Spleen (tissue), 11 donors: Measurements from ENCODE around the gene MED13. TPM values are rescaled to one million over a fixed set of nuclear protein-coding genes. Genes with fewer than 3 reads are reported as not detected.

Experiments
- DNase-seq: peaks from one replicate; pipeline ENCODE4 v3.0.0-alpha.2; 2020
- H3K27ac ChIP-seq, 8 donors: fragments of 200-600 bp; sonication (generic) in 7 of 8; 1 replicate in 4 of 8; 2 replicates in 4 of 8; pipeline versions ENCODE4 v1.5.0 to v1.8.0; 2016 to 2021; ENCODE audit warnings: inconsistent platforms in 4 of 8, mild to moderate bottlenecking in 4 of 8, moderate library complexity in 1 of 8
- H3K27me3 ChIP-seq, 7 donors: fragments of 200-600 bp; sonication (generic) in 6 of 7; replicated peaks in 1 of 7; 1 replicate in 4 of 7; 2 replicates in 3 of 7; pipeline versions ENCODE4 v1.5.0 to v1.8.0; 2016 to 2021; ENCODE audit warnings: inconsistent platforms in 3 of 7, mild to moderate bottlenecking in 1 of 7
- H3K36me3 ChIP-seq, 6 donors: fragments of 200-600 bp; sonication (generic) in 5 of 6; 1 replicate in 4 of 6; 2 replicates in 2 of 6; pipeline versions ENCODE4 v1.5.0 to v1.8.0; 2016 to 2021; ENCODE audit warnings: inconsistent platforms in 2 of 6
- H3K4me1 ChIP-seq, 6 donors: fragments of 200-600 bp; sonication (generic) in 5 of 6; 1 replicate in 3 of 6; 2 replicates in 3 of 6; pipeline versions ENCODE4 v1.5.0 to v1.8.0; 2016 to 2021; ENCODE audit warnings: inconsistent platforms in 3 of 6
- H3K4me3 ChIP-seq, 8 donors: fragments of 200-600 bp; sonication (generic) in 7 of 8; 1 replicate in 4 of 8; 2 replicates in 4 of 8; pipeline versions ENCODE4 v1.5.0 to v1.8.0; 2016 to 2021; ENCODE audit warnings: inconsistent platforms in 4 of 8, mild to moderate bottlenecking in 4 of 8, moderate library complexity in 2 of 8
- H3K9me3 ChIP-seq, 8 donors: fragments of 200-600 bp; sonication (generic) in 7 of 8; 1 replicate in 4 of 8; 2 replicates in 4 of 8; pipeline versions ENCODE4 v1.5.0 to v1.8.0; 2016 to 2021; ENCODE audit warnings: inconsistent platforms in 4 of 8
- POLR2A ChIP-seq, 3 donors: fragments of 450-650 bp; IDR thresholded peaks; one replicate each; pipeline ENCODE4 v1.5.1; 2017; ENCODE audit warnings: antibody characterized with exemption in 3 of 3, mild to moderate bottlenecking in 1 of 3
- POLR2AphosphoS5 ChIP-seq, 3 donors: sonication (generic); formaldehyde crosslinking; IDR thresholded peaks; one replicate each; pipeline ENCODE4 v1.5.1; 2017; ENCODE audit warnings: antibody characterized with exemption in 3 of 3
- WGBS, 5 donors: extraction: QIAGEN DNeasy Blood & Tissue Kit in 3 of 5; methylation state at CpG; one replicate each; pipeline versions ENCODE4 v1.1.5 to v1.1.7; 2013 to 2018; 5-methylcytosine and 5-hydroxymethylcytosine counted together
- intact Hi-C: fragments of 100-400 bp; cut with DNase I; formaldehyde crosslinking; loops from one replicate; pipeline ENCODE4 v1.15.0; 2023; ENCODE audit warnings: low total_unique reads
- polyA plus RNA-seq, 3 donors: library from polyadenylated mRNA; stranded (reverse); fragments of 200-250 nt; gene quantifications; one replicate each; pipeline ENCODE4 v1.2.1, GENCODE V29; 2013
- total RNA-seq, 7 donors: library from RNA; depleted of rRNA in 3 of 7; stranded (reverse); fragments of >200 nt in 3 of 7; fragmentation: NEBNext Ultra II Directional in 4 of 7; extraction: Animal tissue kit (Norgen Biotek cat#: 25700) in 4 of 7; gene quantifications; one replicate each; pipeline versions ENCODE4 v1.1.0 to v1.2.1, GENCODE V29; 2016 to 2021
- TF ChIP-seq, protein P1 (sequence below), 11 experiments: fragments of 200-600 bp in 7 of 11; fragments of 450-650 bp in 4 of 11; sonication (generic) in 4 of 11; IDR thresholded peaks in 8 of 11; conservative IDR thresholded peaks in 3 of 11; 1 replicate in 7 of 11; 2 replicates in 4 of 11; pipeline versions ENCODE4 v1.4.0 to v1.8.0; 2016 to 2021; ENCODE audit warnings: antibody characterized with exemption in 11 of 11, inconsistent platforms in 4 of 11, mild to moderate bottlenecking in 1 of 11
- donor health status: healthy with polysubstance abuse.
- donor health status: DM: no; HTN: no; CAD: no; lungs with moderate emphysema.
- donor health status: DM: no; HTN: no; CAD: no.
- donor health status: Bipolar disorder and iron deficiency.
- donor health status: healthy.
- donor health status: DM: no; HTN: no; CAD: no.
- donor health status: DM: yes; HTN: yes; CAD: no.

Gene MED13
- total and polyA plus RNA-seq, 10 donors = 4.0 to 104 (median 79.8) TPM

DNA sequence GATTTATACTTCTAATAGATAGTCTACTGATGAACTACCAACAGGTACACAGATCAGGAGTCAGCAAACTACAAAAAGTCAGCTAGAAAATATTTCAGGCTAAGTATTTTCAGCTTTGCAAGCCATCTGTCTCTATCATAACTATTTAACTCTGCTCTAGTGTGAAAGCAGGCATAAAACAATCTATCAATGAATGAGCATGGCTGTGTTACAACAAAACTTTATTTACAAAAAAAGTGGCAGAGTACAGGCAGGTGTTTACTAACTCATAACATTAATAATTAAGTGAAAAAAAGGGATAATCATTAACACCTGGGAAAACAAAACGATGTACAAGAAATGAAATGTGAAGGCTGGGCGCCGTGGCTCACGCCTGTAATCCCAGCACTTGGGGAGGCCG, 15.8 kb downstream of the MED13 start:
- H3K27ac ChIP-seq = no peak overlapping the region
- DNase-seq = no peak
- intact Hi-C loops = no loop called here
- H3K9me3 ChIP-seq = no peaks in the 10 kb centered on the region
- no peak overlapping the region for H3K4me3 ChIP-seq
- 92 to 99% (median 97%) methylated on average over 5 of the region's 5 CpGs for WGBS, 5 donors
- TF ChIP-seq POLR2AphosphoS5 (IDR thresholded peaks at IDR 0.05) (no peak), POLR2A (IDR thresholded peaks at IDR 0.05) (no peak)
- TF ChIP-seq, protein P1, sequence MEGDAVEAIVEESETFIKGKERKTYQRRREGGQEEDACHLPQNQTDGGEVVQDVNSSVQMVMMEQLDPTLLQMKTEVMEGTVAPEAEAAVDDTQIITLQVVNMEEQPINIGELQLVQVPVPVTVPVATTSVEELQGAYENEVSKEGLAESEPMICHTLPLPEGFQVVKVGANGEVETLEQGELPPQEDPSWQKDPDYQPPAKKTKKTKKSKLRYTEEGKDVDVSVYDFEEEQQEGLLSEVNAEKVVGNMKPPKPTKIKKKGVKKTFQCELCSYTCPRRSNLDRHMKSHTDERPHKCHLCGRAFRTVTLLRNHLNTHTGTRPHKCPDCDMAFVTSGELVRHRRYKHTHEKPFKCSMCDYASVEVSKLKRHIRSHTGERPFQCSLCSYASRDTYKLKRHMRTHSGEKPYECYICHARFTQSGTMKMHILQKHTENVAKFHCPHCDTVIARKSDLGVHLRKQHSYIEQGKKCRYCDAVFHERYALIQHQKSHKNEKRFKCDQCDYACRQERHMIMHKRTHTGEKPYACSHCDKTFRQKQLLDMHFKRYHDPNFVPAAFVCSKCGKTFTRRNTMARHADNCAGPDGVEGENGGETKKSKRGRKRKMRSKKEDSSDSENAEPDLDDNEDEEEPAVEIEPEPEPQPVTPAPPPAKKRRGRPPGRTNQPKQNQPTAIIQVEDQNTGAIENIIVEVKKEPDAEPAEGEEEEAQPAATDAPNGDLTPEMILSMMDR (IDR thresholded peaks at IDR 0.05 in 8 of 11, conservative IDR thresholded peaks at IDR 0.05 in 3 of 11) = no peak
- no peaks in the 10 kb centered on the region for H3K27me3 ChIP-seq
- H3K36me3 ChIP-seq = peaks cover 0 to 96% (median 57%) of the 10 kb centered on the region in 6 donors
- peaks cover 5 to 83% (median 19%) of the 10 kb centered on the region in 6 donors for H3K4me1 ChIP-seq

DNA sequence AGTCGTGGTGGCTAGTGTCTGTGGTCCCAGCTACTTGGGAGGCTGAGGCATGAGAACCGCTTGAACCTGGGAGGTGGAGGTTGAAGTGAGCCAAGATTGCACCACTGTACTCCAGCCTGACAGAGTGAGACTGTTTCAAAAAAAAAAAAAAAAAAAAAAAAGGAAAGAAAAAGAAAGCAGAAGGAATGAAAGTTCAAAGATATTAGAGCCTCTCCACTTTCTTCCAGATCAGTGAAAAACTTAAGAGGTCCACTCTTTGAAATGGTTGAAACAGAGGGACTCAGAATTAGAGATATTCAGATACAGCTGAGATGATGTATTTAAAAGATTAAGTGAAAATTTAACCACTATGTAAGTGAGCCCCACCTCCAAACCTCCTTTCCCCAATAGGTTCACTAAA, 16.8 kb downstream of the MED13 start:
- 88 to 96% (median 93%) methylated on average over 2 of the region's 2 CpGs for WGBS, 5 donors
- H3K9me3 ChIP-seq = no peaks in the 10 kb centered on the region
- no peak overlapping the region for H3K27ac ChIP-seq
- TF ChIP-seq POLR2A (IDR thresholded peaks at IDR 0.05) (no peak), POLR2AphosphoS5 (IDR thresholded peaks at IDR 0.05) (no peak)
- TF ChIP-seq, protein P1 (IDR thresholded peaks at IDR 0.05 in 8 of 11, conservative IDR thresholded peaks at IDR 0.05 in 3 of 11) = no peak
- intact Hi-C loops = no loop called here
- H3K36me3 ChIP-seq = peaks cover 0 to 98% (median 59%) of the 10 kb centered on the region in 6 donors
- no peak overlapping the region for H3K4me3 ChIP-seq
- H3K4me1 ChIP-seq = peaks cover 3 to 83% (median 20%) of the 10 kb centered on the region in 6 donors
- H3K27me3 ChIP-seq = no peaks in the 10 kb centered on the region
- no peak for DNase-seq

DNA sequence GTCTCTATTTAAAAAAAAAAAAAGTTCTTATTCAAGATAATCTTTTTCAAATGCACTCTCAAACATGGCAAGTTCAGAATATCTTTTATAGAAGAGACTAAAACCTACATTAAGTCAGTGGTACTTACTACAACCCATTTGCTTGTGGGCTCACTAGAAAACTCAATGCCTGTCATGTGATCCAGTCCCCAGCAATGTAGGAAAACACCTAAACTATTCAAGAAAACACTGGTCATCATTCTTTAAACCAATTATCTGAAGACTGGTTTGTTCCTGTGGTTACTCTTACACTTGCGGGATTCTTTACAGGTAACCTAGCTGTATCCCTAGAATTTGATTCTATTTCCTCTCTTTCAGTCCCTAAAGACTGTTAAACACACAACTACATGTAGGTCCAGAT, 19.6 kb downstream of the MED13 start:
- TF ChIP-seq, protein P1 (IDR thresholded peaks at IDR 0.05 in 8 of 11, conservative IDR thresholded peaks at IDR 0.05 in 3 of 11) = no peak
- TF ChIP-seq POLR2A (IDR thresholded peaks at IDR 0.05) (no peak), POLR2AphosphoS5 (IDR thresholded peaks at IDR 0.05) (no peak)
- WGBS, 5 donors = 96 to 100% (median 98%) methylated on average over 1 of the region's 1 CpG
- intact Hi-C loops = no loop called here
- no peak for DNase-seq
- Histone ChIP-seq H3K27ac (no peak overlapping the region), H3K4me1 (peaks cover 3 to 86% (median 20%) of the 10 kb centered on the region in 6 donors), H3K4me3 (no peak overlapping the region), H3K9me3 (no peaks in the 10 kb centered on the region), H3K36me3 (peaks cover 0 to 100% (median 54%) of the 10 kb centered on the region in 6 donors), H3K27me3 (no peaks in the 10 kb centered on the region)

DNA sequence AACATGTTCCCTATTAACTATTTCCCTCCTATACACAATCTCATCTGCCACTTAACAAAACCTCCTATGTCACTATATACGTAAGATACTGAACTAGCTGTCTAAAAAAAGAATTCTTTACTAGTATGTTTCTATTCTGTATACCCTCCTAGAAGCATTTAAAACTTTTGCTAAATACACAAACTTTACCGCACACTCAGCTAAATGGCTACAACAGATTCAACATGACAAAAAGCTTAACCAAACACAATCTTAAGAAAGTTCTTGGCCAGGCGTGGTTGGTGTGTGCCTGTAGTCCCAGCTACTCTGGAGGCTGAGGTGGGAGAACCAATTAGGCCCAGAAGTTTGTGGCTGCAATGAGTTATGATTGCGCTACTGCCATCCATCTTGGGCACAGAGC, 20.0 kb downstream of the MED13 start:
- Histone ChIP-seq H3K9me3 (no peaks in the 10 kb centered on the region), H3K27ac (no peak overlapping the region), H3K27me3 (no peaks in the 10 kb centered on the region), H3K36me3 (peaks cover 0 to 100% (median 52%) of the 10 kb centered on the region in 6 donors), H3K4me1 (peaks cover 3 to 87% (median 22%) of the 10 kb centered on the region in 6 donors), H3K4me3 (no peak overlapping the region)
- DNase-seq = no peak
- TF ChIP-seq POLR2A (IDR thresholded peaks at IDR 0.05) = no peak
- TF ChIP-seq, protein P1 (IDR thresholded peaks at IDR 0.05 in 8 of 11, conservative IDR thresholded peaks at IDR 0.05 in 3 of 11) = no peak
- TF ChIP-seq POLR2AphosphoS5 (IDR thresholded peaks at IDR 0.05) = no peak
- intact Hi-C loops = no loop called here
- 94 to 98% (median 94%) methylated on average over 4 of the region's 4 CpGs for WGBS, 5 donors
